Lung (tissue), 12 donors: ENCODE data around the gene DHCR7. TPM values are rescaled to one million over a fixed set of nuclear protein-coding genes. Genes with fewer than 3 reads are reported as not detected.
A peak's percentile ranks its signal among the peaks of the same experiment; 100 is the strongest.

Experiments used
- ATAC-seq: fragments of 200-7000 bp; cut with Tn5 transposase; one replicate; pipeline ENCODE4 v1.9.1; 2020; ENCODE audit warnings: moderate number of reproducible peaks; ENCODE audit not compliant: insufficient read depth, low FRiP score
- DNase-seq, 3 donors: peaks; one replicate each; pipeline ENCODE4 v3.0.0-alpha.2; 2013 to 2017
- H3K27ac ChIP-seq, 2 donors: one replicate each; pipeline ENCODE4 v1.5.1; 2013; ENCODE audit warnings: mild to moderate bottlenecking in 2 of 2, moderate library complexity in 2 of 2, control low read depth in 1 of 2, inconsistent platforms in 1 of 2, low read depth in 1 of 2, low read length in 1 of 2
- H3K27me3 ChIP-seq, 3 donors: one replicate each; pipeline ENCODE4 v1.5.1; 2013; ENCODE audit warnings: low read length in 2 of 3; ENCODE audit not compliant: control insufficient read depth in 3 of 3, insufficient read depth in 3 of 3
- H3K36me3 ChIP-seq, 4 donors: one replicate each; pipeline ENCODE4 v1.5.1; 2013; ENCODE audit warnings: low read length in 4 of 4, mild to moderate bottlenecking in 1 of 4, moderate library complexity in 1 of 4; ENCODE audit not compliant: control insufficient read depth in 4 of 4, insufficient read depth in 4 of 4
- H3K4me1 ChIP-seq, 5 donors: one replicate each; pipeline ENCODE4 v1.5.1; 2013; ENCODE audit warnings: low read length in 5 of 5, mild to moderate bottlenecking in 2 of 5, moderate library complexity in 1 of 5; ENCODE audit not compliant: control insufficient read depth in 5 of 5, insufficient read depth in 5 of 5
- H3K4me3 ChIP-seq: one replicate; pipeline ENCODE4 v1.5.1; 2013; ENCODE audit warnings: mild to moderate bottlenecking, control low read depth, moderate library complexity
- H3K9ac ChIP-seq, 2 donors: one replicate each; pipeline ENCODE4 v1.5.1; 2013; ENCODE audit warnings: low read length in 2 of 2, control low read depth in 1 of 2; ENCODE audit not compliant: insufficient read depth in 1 of 2
- H3K9me3 ChIP-seq, 4 donors: one replicate each; pipeline ENCODE4 v1.5.1; 2013; ENCODE audit warnings: low read length in 3 of 4, mild to moderate bottlenecking in 1 of 4, moderate library complexity in 1 of 4; ENCODE audit not compliant: control insufficient read depth in 4 of 4, insufficient read depth in 3 of 4
- WGBS, 2 donors: extraction: QIAGEN DNeasy Blood & Tissue Kit; methylation state at CpG; one replicate each; pipeline ENCODE4 v1.1.7; 2013; 5-methylcytosine and 5-hydroxymethylcytosine counted together
- polyA plus RNA-seq, 2 donors: library from polyadenylated mRNA; stranded (reverse); fragments of 200-250 nt; gene quantifications; one replicate each; pipeline ENCODE4 v1.2.1, GENCODE V29; 2013
- total RNA-seq, 2 donors: library from RNA; depleted of rRNA in 1 of 2; stranded (reverse); fragments of >200 nt in 1 of 2; gene quantifications; one replicate each; pipeline ENCODE4 v1.2.1, GENCODE V29; 2014 to 2021
- TF ChIP-seq, protein P1 (sequence below): IDR thresholded peaks from 2 replicates; pipeline ENCODE4 v1.5.1; 2012; ENCODE audit warnings: mild to moderate bottlenecking; ENCODE audit errors: control extremely low read depth, extremely low read depth
- donor health status: control.
- donor health status: control.
- donor health status: Bipolar disorder and iron deficiency.
- donor health status: healthy.
- donor health status: DM: yes; HTN: yes; CAD: no.

The DHCR7 gene
- total and polyA plus RNA-seq, 4 donors, result 41.2 to 138 (median 68.1) TPM

DNA sequence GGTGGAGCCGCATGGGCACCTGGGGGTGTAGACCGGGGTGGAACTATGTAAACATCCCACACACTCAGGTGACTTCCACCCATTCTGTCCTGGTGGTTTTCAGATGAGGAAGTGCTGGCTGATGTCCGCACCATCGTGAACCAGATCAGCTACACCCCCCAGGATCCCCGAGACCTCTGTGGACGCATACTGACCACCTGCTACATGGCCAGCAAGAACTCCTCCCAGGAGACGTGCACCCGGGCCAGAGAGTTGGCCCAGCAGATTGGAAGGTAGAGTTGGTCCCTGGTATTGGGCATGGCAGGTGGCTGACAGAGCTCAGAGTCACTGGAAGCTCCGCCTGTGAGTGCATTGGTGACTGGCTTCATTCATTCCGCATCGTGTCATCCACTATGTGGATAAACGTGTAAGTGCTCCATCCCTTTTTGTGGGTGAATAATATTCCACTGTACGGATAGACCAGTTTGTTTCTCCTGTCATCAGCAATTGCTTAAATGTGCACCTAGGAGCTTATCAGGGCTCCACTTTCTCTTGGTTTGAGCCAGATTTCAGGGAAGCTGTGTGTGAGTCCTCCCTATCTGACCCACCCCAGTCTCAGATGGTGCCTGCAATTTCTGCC, 34.7 kb upstream of the DHCR7 start:
- TF ChIP-seq, protein P1, sequence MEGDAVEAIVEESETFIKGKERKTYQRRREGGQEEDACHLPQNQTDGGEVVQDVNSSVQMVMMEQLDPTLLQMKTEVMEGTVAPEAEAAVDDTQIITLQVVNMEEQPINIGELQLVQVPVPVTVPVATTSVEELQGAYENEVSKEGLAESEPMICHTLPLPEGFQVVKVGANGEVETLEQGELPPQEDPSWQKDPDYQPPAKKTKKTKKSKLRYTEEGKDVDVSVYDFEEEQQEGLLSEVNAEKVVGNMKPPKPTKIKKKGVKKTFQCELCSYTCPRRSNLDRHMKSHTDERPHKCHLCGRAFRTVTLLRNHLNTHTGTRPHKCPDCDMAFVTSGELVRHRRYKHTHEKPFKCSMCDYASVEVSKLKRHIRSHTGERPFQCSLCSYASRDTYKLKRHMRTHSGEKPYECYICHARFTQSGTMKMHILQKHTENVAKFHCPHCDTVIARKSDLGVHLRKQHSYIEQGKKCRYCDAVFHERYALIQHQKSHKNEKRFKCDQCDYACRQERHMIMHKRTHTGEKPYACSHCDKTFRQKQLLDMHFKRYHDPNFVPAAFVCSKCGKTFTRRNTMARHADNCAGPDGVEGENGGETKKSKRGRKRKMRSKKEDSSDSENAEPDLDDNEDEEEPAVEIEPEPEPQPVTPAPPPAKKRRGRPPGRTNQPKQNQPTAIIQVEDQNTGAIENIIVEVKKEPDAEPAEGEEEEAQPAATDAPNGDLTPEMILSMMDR, result no peak
- Histone ChIP-seq H3K9ac (no peak overlapping the region), H3K27ac (no peak overlapping the region), H3K4me1 (peaks cover 0 to 11% (median 2%) of the 10 kb centered on the region in 5 donors), H3K9me3 (peaks cover 0 to 1% (median 0%) of the 10 kb centered on the region in 4 donors), H3K4me3 (no peak overlapping the region), H3K36me3 (peaks cover 4 to 70% (median 32%) of the 10 kb centered on the region in 4 donors), H3K27me3 (no peaks in the 10 kb centered on the region)
- no peak for DNase-seq
- ATAC-seq, result no peak
- 97% methylated on average over 13 of the region's 13 CpGs for WGBS, 2 donors

DNA sequence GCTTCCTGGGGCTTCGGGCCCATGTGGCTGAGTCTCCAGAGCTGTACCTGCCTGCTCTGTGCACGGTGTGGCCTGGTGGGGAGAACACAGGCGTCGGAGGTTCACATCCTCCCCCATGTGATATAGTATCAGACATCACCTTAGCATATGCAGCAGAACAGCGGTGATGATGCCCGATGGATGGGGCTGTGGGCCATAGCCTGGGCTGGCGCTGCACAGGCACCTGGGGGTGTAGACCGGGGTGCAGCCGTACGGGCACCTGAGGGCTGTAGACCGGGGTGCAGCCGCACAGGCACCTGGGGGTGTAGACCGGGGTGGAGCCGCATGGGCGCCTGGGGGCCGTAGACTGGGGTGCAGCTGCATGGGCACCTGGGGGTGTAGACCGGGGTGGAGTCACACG, 34.0 kb upstream of the DHCR7 start:
- no peak overlapping the region for H3K4me3 ChIP-seq
- DNase-seq (no peak), ATAC-seq (no peak)
- H3K27me3 ChIP-seq, result no peaks in the 10 kb centered on the region
- no peak overlapping the region for H3K9ac ChIP-seq
- H3K9me3 ChIP-seq, result peaks cover 0 to 1% (median 0%) of the 10 kb centered on the region in 4 donors
- TF ChIP-seq, protein P1, result no peak
- 98 to 99% methylated on average over 18 of the region's 18 CpGs for WGBS, 2 donors
- no peak overlapping the region for H3K27ac ChIP-seq
- peaks cover 0 to 11% (median 0%) of the 10 kb centered on the region in 5 donors for H3K4me1 ChIP-seq
- peaks cover 4 to 76% (median 35%) of the 10 kb centered on the region in 4 donors for H3K36me3 ChIP-seq

DNA sequence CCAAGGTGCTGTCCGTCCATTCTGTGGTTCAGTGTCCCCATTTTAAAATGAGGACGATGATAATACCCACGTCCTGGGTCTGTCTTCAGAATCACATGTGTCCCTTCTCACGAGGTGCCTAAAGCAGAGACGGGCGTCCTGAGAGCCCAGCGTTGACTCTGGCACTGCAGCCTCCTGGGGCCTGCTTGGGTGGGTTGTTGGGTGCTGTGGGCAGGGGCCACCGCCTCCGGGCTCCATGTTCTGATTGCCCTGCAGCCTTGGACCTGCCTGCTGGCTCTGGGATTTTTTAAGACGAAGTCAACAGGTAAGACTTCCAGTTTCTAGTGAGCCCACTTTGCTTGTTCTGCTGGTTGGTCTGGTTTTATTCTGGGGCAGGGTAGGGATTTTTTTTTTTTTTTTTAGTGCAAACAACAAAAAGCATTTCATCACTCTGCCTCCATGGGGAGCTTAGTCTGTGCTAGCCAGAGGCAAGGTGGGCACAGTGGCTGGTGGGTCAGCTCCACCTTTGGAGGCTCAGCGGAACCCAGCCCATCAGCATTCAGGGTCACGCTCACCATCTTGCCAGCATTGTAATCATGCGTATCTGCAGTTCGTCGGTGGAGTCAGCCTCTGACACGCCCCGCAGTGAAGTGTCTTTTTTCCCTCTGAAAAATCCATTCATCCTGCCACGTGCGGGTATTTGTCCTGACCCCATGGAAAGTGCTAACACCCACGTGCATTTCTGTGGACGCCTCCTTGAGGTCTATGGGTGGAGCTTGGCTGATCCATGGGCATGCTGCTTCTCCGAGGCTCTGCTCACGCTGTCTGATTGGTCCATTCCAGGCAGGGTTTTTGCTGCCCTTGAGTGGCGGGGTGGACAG, 33.1 kb upstream of the DHCR7 start:
- Histone ChIP-seq H3K9ac (no peak overlapping the region), H3K4me1 (peaks cover 0 to 11% (median 0%) of the 10 kb centered on the region in 5 donors), H3K36me3 (peaks cover 4 to 83% (median 35%) of the 10 kb centered on the region in 4 donors), H3K27me3 (no peaks in the 10 kb centered on the region), H3K9me3 (peaks cover 0 to 1% (median 0%) of the 10 kb centered on the region in 4 donors), H3K4me3 (no peak overlapping the region), H3K27ac (no peak overlapping the region)
- TF ChIP-seq, protein P1, result no peak
- no peak for ATAC-seq
- 88 to 94% methylated on average over 24 of the region's 24 CpGs for WGBS, 2 donors
- peak; percentile 40 to 62 (median 42) for DNase-seq
